ENCODE measurements around the gene SREBF2.

The SREBF2 gene

DNA sequence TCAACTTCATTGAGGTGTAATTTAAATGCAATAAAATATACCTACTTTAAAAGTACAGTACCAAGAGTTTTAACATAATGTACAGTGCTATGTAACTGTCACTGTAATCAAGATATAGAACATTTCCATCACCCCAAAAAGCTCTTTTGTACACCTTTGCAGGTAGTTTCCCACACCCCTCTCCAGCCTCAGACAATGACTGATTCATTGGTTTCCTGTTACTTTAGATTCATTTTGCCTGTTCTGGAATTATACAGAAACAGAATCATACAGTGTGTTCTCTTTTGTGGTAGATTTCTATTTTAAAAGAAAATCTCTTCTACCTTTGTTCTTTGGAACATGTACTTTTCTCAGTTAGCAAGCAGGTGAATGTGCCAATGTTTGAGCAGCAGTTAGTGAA, 43.8 kb downstream of the SREBF2 start:
- DNase-seq (ENCODE audit: low read depth, low spot score) = no peak

DNA sequence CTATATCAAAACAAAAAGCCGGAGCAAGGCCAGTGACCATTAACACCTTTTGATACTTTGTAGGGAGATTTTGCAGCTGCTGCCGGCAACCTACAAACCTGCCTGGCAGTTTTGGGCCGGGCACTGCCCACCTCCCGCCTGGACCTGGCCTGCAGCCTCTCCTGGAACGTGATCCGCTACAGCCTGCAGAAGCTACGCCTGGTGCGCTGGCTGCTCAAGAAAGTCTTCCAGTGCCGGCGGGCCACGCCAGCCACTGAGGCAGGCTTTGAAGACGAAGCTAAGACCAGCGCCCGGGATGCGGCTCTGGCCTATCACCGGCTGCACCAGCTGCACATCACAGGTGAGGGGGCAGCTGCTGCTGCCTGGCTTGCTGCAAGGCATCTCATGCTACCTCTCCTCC, 47.7 kb downstream of the SREBF2 start:
- no peak for DNase-seq (ENCODE audit: low read depth, low spot score)

DNA sequence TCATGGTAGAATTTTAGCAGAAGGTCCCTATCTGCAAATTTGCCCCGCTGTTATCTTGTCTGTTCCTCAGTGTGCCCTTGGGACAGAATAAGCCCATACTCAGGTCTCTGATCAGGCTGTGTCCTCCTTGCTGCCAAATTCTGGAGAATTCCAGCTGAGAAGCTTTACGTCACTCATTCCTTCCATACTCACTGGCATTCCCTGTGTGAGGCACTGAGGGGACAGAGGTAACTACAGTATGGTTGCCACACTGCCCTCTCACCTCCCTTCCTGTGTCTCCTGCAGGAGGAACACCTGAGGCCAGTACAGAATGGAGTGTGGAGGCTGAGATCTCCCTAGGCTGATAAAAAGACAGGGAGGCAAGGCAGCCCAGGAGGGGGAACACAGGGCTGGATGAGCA, 50.5 kb downstream of the SREBF2 start:
- no peak for DNase-seq (ENCODE audit: low read depth, low spot score)

DNA sequence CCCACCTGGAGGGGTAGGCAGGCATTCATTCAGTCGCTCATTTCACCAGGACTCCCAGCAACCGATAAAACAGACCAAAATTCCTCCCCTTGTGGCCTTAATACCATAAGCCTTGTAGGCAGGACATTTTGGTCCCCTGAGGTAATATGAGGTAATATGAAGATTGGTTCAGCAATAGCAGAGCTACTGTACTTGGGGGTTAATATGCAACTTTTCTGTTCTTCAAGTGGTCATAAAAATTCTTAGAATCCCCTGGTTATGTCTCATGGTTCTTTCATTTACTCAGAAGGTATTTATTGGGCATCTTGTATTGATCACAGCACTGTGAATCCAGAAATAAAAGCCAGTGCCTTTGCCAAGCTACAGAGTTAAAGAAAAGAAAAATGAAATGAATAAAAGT, 52.2 kb downstream of the SREBF2 start:
- no peak for DNase-seq (ENCODE audit: low read depth, low spot score)

DNA sequence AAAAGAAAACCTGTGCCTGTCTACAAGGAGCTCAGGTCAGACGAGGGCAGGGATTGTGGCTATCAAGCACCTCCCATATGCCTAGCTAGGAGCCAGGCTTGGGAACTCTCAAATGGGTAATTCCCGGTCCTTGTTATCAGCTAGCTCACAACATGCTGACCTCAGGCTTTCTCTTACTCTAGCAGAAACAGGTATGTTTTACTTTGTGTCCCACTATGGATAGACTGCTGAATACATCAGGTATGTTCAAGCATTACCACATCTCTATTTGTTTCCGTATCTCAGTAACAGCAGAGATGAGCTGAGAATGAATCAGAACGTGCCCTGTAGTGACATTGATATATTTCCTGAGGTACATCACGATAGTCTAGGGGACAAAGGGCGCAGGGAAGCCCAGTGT, 52.6 kb downstream of the SREBF2 start:
- DNase-seq (ENCODE audit: low read depth, low spot score) = no peak

DNA sequence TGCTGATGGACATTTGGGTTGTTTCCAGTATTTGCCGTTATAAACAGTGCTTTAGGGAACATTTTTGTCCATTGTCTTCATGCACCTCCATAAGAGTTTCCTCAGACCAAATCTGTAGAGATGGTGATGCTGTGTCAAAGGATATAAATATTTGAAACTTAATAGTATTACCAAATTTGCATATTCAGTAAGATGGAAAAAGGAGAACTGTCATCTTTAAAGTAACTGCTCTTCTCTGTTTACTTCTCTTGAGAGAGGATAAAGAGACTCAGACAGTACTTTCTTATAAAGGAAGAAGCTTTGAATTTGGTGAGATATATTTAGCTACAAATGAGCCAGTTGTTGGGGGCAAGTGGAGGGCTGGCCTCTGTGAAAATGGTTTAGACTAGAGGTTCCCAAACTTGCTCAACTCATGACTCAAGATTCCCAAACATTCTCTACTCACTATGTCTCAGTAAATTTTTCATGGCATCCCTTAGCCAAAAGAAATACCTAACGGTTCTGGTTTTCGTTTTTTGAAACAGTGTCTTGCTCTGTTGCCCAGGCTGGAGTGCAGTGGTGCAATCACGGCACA, 55.8 kb downstream of the SREBF2 start:
- DNase-seq (ENCODE audit: low read depth, low spot score) = no peak

DNA sequence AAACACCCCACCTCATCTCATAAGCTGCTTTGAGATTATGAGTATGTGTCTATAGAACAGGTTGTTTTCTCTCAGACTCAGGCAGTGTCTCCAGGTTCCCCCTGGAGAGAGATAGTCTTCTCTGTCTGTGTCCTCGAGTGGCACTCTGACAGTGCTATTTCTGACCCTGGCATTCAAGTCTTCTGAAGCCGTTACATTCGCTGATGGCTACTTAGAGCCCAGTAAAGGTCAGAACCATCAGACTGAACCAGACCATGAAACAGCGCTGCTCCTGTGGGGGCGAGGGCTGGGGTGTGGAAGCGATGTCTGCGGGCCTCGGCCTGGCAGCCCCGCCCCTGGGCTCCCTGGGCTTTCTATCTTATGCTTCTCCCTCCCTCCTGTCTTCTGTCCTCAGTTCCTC, 58.5 kb downstream of the SREBF2 start:
- no peak for DNase-seq (ENCODE audit: low read depth, low spot score)

DNA sequence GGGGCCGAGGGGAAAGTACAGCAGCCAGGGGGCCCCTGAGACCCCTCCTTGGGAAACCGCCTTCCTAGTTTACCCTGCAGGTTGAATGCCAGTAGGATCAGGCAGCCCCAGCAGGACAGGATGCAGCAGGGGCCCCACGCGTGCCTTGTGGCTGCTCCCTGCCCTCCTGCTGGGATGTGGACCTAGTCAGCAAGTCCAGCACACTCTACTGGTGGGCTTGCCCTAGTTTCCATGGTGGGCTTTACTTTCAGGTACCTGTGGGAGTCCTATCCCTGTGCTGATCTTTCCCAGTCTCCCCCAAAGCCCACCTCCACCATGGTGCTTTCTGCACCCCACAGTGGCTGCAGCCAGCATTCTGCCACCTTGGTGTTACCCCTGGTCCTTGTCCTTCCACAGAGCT, 59.8 kb downstream of the SREBF2 start:
- no peak for DNase-seq (ENCODE audit: low read depth, low spot score)

DNA sequence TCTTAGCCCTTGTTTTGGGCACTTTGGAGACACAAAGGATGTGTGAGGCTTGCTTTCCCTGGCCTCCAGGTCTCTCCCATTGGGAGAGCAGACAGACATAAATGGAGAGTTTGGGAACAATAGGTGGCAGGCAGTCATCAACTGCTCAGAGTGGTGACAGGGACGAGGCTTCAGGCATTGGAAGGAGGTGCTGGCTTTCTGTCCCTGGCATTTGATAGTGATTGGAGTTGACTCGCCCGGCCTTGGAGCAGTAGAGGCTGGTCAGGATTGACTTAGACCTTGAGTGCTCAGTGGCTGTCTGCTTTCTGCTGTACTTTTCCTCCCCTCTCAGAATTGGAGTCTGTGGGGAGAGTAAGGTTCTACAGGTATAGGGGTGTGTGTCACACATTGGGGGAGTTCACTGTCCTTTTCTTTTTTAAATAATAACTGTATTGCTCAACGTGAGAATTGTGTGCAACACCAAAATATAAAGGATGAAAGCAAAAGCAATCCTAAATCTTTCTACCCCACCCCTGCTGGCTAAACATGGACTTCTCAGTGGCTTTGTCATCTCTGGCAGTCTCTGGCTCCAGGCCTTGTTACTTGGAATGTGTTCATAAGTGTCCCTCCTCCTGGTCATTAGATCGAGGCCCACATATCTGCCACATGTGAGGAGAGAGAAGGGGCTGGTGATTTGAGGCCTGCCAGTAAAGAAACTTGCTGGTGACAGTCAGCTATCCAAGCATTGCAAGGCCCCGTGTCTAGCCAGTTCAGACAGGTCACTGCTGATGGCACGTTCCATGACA, 60.9 kb downstream of the SREBF2 start:
- no peak for DNase-seq (ENCODE audit: low read depth, low spot score)

DNA sequence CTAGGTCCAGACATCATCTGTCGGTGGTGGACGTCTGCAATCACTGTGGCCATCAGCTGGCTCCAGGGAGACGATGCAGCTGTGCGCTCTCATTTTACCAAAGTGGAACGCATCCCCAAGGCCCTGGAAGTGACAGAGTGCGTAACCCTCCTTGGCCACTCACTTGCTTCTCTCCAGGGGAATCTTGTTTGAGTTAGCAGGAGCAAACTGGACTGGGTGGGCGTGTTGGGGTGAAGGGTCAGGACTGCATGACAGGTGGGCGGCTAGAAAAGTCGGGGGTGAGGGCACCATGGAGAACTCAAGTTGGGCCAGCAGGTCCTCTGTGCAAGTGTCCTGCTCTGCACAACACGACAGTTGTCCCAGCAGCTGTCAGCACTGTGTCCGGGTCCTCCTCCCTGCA, 65.7 kb downstream of the SREBF2 start:
- no peak for DNase-seq (ENCODE audit: low read depth, low spot score)

DNA sequence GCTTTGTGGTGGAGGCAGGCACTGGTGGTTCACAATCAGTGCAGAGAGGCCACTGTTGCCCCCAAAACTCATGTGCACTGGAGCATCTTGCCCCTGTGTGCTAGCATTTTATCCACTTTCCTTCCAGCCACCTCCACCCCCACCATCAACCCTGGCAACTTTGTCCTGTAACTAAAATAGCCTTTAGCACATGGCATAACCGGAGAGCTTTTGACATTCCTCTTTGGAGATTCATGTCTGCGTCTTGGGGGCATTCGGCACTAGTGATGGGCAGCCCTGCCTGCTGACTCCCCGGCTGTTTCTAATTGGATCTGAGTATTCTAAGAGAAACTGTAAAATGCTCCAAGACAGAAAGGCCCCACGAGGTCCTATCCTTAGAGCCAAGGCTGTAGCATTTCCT, 66.2 kb downstream of the SREBF2 start:
- no peak for DNase-seq (ENCODE audit: low read depth, low spot score)

DNA sequence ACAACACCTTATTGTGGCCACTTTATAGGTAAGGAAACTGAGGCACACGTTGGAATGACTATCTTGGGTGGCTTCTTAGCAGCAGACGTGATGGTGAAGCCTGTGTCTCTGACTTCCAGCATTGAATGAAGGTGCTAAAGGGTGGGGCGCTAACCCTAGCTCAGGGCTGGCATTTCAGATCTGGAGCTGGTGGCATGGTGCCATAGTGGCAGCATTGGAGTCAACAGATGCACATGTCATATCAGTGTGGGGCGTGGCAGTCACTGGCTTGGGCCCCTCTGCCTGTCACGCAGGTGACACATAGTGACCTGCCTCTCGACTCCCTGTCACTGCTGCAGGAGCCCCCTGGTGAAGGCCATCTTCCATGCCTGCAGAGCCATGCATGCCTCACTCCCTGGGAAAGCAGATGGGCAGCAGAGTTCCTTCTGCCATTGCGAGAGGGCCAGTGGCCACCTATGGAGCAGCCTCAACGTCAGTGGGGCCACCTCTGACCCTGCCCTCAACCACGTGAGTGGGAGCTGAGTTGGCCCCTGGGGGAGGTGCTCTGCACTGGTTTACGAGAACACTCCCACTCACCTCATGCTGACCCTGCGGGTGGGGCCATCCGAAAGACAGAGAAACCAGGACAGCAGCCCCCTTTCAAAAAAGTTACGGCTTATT, 67.2 kb downstream of the SREBF2 start:
- DNase-seq (ENCODE audit: low read depth, low spot score) = no peak

DNA sequence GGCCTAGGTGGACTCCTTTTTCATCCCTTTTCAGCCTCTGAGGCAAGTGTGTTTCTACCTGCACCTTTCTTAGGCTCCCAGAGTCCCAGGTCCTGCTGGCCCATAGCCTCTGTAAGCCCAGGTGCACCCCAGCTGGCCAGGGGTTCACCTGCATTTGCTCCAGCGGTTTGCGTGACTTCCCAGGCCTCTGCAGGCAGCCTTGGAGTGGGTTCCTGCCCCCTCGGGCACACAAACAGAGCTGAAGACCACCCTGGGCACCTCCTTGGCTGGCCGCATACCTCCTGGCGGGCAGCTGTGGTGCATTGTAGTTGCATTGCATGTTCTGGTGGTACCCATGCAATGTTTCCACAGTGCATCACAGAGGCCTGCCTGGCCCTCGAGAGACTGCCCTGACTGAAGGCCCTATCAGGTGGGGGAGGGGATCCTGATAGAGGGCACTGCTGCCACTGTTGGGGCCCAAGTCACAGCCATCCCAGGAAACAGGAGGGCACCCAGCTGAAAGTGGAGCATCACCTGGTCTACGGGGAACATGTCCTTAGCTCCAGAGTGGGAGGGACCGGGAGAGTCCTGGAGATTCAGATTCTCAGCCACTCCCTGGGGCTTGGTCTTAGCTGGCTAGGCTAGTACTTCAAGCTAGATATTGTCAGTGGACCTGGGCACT, 67.9 kb downstream of the SREBF2 start:
- no peak for DNase-seq (ENCODE audit: low read depth, low spot score)

DNA sequence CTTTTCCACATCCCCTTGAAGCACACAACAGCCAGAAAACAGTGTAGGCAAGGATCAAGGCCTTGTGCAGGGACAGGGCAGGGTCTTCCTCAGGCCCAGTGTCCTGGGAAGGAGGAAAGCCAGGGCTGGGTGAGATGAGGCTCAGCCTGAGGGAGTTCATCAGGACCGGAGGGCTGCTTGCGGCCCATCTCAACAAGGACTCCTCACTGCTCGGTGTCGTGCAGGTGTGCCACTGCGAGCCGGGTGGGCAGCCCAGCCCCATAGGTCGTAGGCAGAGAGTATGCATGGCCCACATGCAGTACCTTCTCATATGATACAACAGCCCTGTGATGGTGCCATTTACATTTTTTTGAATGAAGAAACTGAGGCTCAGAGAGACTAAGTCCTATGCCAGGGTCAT, 69.1 kb downstream of the SREBF2 start:
- DNase-seq (ENCODE audit: low read depth, low spot score) = no peak

DNA sequence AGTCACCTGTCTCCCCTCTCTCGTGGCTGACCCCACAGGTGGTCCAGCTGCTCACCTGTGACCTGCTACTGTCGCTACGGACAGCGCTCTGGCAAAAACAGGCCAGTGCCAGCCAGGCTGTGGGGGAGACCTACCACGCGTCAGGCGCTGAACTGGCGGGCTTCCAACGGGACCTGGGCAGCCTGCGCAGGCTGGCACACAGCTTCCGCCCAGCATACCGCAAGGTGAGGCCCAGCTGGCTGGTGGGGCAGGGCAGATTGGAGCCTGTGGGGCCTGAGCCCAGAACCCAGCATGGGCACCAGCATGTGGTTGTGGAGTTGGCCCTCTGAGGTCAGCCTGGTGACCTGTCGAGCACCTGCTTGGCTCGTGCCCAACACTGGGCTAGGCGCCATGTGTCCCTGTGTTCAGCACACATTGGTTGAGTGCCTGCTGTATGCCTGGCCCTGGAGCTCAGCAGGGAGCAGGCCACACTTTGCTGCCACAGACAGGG, 70.1 kb downstream of the SREBF2 start:
- DNase-seq (ENCODE audit: low read depth, low spot score) = no peak

DNA sequence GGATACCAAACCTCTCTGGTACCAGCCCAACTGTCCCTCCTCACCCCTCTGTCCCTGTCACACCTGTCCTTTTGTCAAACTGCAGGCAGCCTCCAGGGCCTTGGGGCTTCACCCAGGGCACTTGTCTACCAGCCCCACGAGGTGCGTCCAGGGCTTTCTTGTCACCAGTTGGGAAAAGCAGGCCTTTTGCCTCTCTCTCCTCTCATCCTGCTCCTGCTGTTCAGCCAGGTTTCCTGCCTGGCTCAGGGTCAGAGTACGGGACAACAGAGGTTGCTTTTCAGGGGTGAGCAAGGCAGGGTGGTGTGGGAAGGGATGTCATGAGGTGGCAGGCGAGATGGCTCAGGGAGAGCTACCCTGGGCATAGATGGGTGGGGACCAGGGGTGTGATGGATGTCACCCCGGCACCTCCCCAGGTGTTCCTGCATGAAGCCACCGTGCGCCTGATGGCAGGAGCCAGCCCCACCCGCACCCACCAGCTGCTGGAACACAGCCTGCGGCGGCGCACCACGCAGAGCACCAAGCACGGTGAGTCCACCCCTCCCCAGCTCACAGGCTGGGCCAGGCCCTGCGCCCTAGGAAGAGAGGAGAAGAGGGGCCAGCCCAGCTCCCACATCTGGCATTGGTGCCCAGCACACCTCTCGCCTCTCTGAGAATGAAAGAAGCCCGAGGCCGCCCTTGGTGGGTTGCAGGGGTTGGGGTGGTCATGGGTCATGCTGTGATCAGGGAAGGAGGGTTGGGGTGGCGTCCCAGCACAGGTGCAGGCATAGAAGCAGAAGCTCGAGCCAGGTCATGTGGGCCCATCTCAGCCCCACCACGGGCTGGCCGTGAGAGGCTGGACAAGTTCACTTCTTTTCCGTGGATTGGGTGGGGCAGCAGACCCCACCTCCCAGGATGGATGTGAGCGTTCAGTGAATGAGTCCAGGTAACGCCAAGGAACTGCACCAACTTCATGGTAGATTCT, 71.8 kb downstream of the SREBF2 start:
- DNase-seq (ENCODE audit: low read depth, low spot score) = no peak

DNA sequence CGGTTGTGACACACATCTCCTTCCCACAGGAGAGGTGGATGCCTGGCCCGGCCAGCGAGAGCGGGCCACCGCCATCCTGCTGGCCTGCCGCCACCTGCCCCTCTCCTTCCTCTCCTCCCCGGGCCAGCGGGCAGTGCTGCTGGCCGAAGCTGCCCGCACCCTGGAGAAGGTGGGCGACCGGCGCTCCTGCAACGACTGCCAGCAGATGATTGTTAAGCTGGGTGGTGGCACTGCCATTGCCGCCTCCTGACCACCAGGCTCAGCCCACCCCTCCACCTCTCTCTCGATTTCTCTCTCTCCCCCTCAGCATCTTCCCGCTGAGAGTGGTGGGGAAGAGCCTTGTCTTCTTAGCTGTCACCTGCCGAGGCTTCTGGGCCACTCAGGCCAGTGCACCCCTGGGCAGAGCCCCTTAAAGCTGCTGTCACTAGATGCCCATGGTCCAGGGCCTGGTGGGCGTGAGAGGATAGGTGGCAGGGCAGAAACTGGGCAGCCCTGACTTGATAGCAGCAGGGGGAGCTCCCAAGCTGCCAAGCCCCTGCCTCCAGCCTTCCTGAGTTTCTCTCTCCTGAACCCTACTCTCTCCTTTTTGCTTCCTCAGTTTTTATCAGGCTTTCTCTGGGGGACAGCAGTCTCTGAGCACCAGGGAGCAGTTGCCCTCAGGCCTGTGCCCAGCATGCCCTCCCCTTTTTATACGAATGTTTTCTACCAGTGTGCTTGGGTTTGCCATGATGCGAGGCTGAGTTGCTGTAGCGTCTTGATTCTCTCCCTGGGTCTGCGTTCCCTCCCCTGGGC, 72.7 kb downstream of the SREBF2 start:
- no peak for DNase-seq (ENCODE audit: low read depth, low spot score)

DNA sequence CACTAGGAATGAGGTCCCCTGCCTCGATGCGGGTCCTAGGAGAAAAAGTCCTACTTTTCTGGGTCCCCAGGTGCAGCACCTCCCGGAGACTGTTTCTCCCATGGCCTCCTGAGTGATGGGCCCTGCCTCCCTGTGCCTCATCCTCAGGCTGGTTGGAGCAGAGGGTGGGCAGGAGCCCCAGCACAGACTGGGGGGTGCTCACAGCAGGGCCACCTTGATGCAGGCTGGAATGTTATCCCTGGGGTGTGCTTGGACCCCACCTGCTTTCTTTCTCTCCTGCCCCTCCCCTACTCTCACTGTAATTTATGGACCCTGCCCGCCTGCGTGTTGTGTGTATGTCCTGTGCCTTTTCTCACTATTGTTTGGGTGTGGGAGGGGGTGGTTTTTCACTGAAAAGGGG, 73.9 kb downstream of the SREBF2 start:
- no peak for DNase-seq (ENCODE audit: low read depth, low spot score)

DNA sequence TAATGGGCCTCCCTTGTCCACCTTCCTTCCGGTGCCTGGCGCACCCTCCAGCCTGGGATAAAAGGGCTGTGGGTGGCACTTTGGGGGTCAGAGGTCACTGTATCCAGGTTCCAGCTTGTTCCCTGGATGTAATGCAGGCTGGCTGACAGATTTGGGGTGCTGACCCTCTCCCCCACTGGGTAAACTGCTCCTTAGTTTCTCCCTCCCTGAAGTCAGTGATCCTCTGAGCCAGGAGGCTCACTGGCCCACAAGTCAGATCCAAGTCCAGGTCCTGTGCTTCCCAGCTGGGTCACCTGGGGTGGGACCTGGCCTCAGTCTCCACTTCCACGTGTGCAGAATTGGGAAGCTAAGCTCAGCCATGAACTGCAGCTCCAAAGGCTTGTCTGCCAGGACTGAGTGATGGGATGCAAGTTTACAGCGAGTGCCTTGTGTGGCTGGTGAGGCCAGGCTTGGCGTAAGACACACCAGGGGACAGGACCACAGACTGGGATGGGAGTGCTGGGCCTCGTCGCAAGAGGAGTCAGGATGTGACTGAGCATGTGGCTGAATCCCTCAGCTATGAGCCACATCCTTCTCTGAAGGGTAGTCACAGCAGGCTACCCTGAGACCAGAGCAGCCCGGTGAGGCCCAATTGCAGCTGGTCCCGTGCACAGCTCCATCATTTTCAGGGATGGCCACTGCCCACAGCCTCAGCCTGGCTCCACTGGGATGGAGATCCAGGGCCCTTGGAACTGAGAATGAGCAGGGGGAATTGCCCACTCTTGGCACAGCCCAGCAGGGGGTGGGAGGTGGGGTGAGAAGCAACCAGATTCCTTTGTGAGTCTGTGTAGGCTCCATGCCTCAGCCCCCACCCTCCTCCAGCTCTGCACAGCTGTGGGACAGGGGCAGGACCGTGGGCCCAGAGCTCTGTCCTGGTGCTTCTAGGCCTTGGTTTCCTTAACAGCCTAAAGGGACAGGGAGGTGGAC, 74.8 kb downstream of the SREBF2 start:
- DNase-seq (ENCODE audit: low read depth, low spot score) = no peak
